ENCODE measurements around the gene MAP1B.

Gene MAP1B

GRCh38 chr5:72122602-72123001 is 15.3 kb downstream of the MAP1B start:
- Histone ChIP-seq H3K27me3 (replicated peaks; ENCODE audit: insufficient read depth, low read length) (no peaks in the 10 kb centered on the region), H3K9me2 (replicated peaks; ENCODE audit: insufficient read depth, low read length) (no peaks in the 10 kb centered on the region), H2AFZ (ENCODE audit: low read length) (no peak overlapping the region), H3K36me3 (replicated peaks; ENCODE audit: insufficient read depth, low read length) (no peaks in the 10 kb centered on the region), H3F3A (ENCODE audit: insufficient read depth, low read length) (no peaks in the 10 kb centered on the region), H3K9me3 (replicated peaks; ENCODE audit: insufficient read depth, low read length) (no peaks in the 10 kb centered on the region), H3K4me3 (ENCODE audit: low read length) (no peak overlapping the region), H3K4me2 (ENCODE audit: low read depth, low read length) (no peak overlapping the region), H4K20me1 (ENCODE audit: insufficient read depth, low read length) (no peaks in the 10 kb centered on the region), H3K9ac (ENCODE audit: low read length) (no peak overlapping the region), H3K79me2 (ENCODE audit: low read length) (no peaks in the 10 kb centered on the region), H3K27ac (ENCODE audit: low read length) (no peak overlapping the region), H3K4me1 (ENCODE audit: low read length) (no peaks in the 10 kb centered on the region)
- TF ChIP-seq EZH2phosphoT487 (IDR thresholded peaks at IDR 0.05; ENCODE audit: low read length) (no peak), EZH2 (optimal IDR thresholded peaks at IDR 0.05; ENCODE audit: low read depth, low read length) (no peak), CTCF (IDR thresholded peaks at IDR 0.05; ENCODE audit: low read length) (no peak)
- no peak for DNase-seq

- H3K79me2 ChIP-seq (ENCODE audit: low read length): no peaks in the 10 kb centered on the region
- H3K36me3 ChIP-seq (replicated peaks; ENCODE audit: insufficient read depth, low read length): no peaks in the 10 kb centered on the region
- no peak for DNase-seq
- H4K20me1 ChIP-seq (ENCODE audit: insufficient read depth, low read length): no peaks in the 10 kb centered on the region
- no peak overlapping the region for H3K4me2 ChIP-seq (ENCODE audit: low read depth, low read length)
- H3K4me3 ChIP-seq (ENCODE audit: low read length): no peak overlapping the region
- H3K27ac ChIP-seq (ENCODE audit: low read length): no peak overlapping the region
- no peak for TF ChIP-seq EZH2 (optimal IDR thresholded peaks at IDR 0.05; ENCODE audit: low read depth, low read length)
- TF ChIP-seq EZH2phosphoT487 (IDR thresholded peaks at IDR 0.05; ENCODE audit: low read length): no peak
- TF ChIP-seq CTCF (IDR thresholded peaks at IDR 0.05; ENCODE audit: low read length): no peak
- no peaks in the 10 kb centered on the region for H3K27me3 ChIP-seq (replicated peaks; ENCODE audit: insufficient read depth, low read length)
- H2AFZ ChIP-seq (ENCODE audit: low read length): no peak overlapping the region
- H3K9me3 ChIP-seq (replicated peaks; ENCODE audit: insufficient read depth, low read length): no peaks in the 10 kb centered on the region
- H3K9me2 ChIP-seq (replicated peaks; ENCODE audit: insufficient read depth, low read length): no peaks in the 10 kb centered on the region
- H3F3A ChIP-seq (ENCODE audit: insufficient read depth, low read length): no peaks in the 10 kb centered on the region
- H3K4me1 ChIP-seq (ENCODE audit: low read length): no peaks in the 10 kb centered on the region
- no peak overlapping the region for H3K9ac ChIP-seq (ENCODE audit: low read length)
These were observed 16.6 kb downstream of the MAP1B start for GRCh38 chr5:72123764-72124376.

- no peak overlapping the region for H3K9ac ChIP-seq (ENCODE audit: low read length)
- H3K27me3 ChIP-seq (replicated peaks; ENCODE audit: insufficient read depth, low read length): no peaks in the 10 kb centered on the region
- H3K4me3 ChIP-seq (ENCODE audit: low read length): no peak overlapping the region
- no peaks in the 10 kb centered on the region for H3K4me1 ChIP-seq (ENCODE audit: low read length)
- H3K27ac ChIP-seq (ENCODE audit: low read length): no peak overlapping the region
- no peaks in the 10 kb centered on the region for H3F3A ChIP-seq (ENCODE audit: insufficient read depth, low read length)
- H3K79me2 ChIP-seq (ENCODE audit: low read length): no peaks in the 10 kb centered on the region
- no peaks in the 10 kb centered on the region for H4K20me1 ChIP-seq (ENCODE audit: insufficient read depth, low read length)
- no peak overlapping the region for H2AFZ ChIP-seq (ENCODE audit: low read length)
- no peak overlapping the region for H3K4me2 ChIP-seq (ENCODE audit: low read depth, low read length)
- no peak for DNase-seq
- H3K9me3 ChIP-seq (replicated peaks; ENCODE audit: insufficient read depth, low read length): no peaks in the 10 kb centered on the region
- no peak for TF ChIP-seq EZH2 (optimal IDR thresholded peaks at IDR 0.05; ENCODE audit: low read depth, low read length)
- no peaks in the 10 kb centered on the region for H3K36me3 ChIP-seq (replicated peaks; ENCODE audit: insufficient read depth, low read length)
- no peaks in the 10 kb centered on the region for H3K9me2 ChIP-seq (replicated peaks; ENCODE audit: insufficient read depth, low read length)
These were observed 18.1 kb downstream of the MAP1B start for GRCh38 chr5:72125271-72125940.

Data from MM.1S (cell line).